Measurements from ENCODE around the gene ITM2C. TPM values are rescaled to one million over a fixed set of nuclear protein-coding genes. Genes with fewer than 3 reads are reported as not detected.

Gene ITM2C
- total and polyA plus RNA-seq, 2 of the 13 experiments (the other 11 are each of a cell fraction or from before 2014, with no cell fraction given) = 70.5 to 270 TPM

GRCh38 chr2:230890646-230891045, 25.9 kb downstream of the ITM2C start:
- FAIRE-seq (no peak), DNase-seq (ENCODE audit: low spot score) (no peak), ATAC-seq (no peak)
- Histone ChIP-seq H3K27me3 (ENCODE audit: control insufficient read depth in 1 of 2, insufficient read depth in 2 of 2, low read length in 2 of 2) (peaks cover 5 to 61% of the 10 kb centered on the region in 2 experiments; a peak in 4 of 5 replicates), H3K27ac (ENCODE audit: extremely low read length, insufficient read depth, low read length) (no peak overlapping the region), H3K9ac (ENCODE audit: insufficient read depth, low read depth, low read length) (no peak overlapping the region), H4K20me1 (ENCODE audit: insufficient read depth, low read length) (no peaks in the 10 kb centered on the region), H3K79me2 (ENCODE audit: insufficient read depth, low read length) (no peaks in the 10 kb centered on the region), H3K4me2 (ENCODE audit: low read depth, low read length) (no peak overlapping the region), H3K4me1 (ENCODE audit: insufficient read depth, low read length) (no peaks in the 10 kb centered on the region), H2AFZ (ENCODE audit: low read length) (no peak overlapping the region), H3K36me3 (replicated peaks in 1 of 2; ENCODE audit: control insufficient read depth in 1 of 2, insufficient read depth in 2 of 2, low read length in 2 of 2) (no peaks in the 10 kb centered on the region), H3K4me3 (replicated peaks in 1 of 3; ENCODE audit: insufficient read depth in 1 of 3, low read depth in 2 of 3, low read length in 3 of 3) (no peak overlapping the region), H3K9me3 (ENCODE audit: low read length) (no peaks in the 10 kb centered on the region)
- POLR2A ChIA-PET = no interaction called here
- in situ Hi-C loops (cut with HindIII; ENCODE audit: extremely low pct_ligation_motif_present, low pct_unique_long_range_greater_than_20kb) (no loop called here), intact Hi-C loops (cut with micrococcal nuclease; ENCODE audit: unreplicated experiment) (no loop called here)
- no peak for TF ChIP-seq EED (CRISPR knock-in tag; IDR thresholded peaks at IDR 0.05)
- no peak for TF ChIP-seq MTF2 (CRISPR knock-in tag; IDR thresholded peaks at IDR 0.05; ENCODE audit: borderline replicate concordance)
- no peak for TF ChIP-seq RBM22 (optimal IDR thresholded peaks at IDR 0.05; ENCODE audit: low read length)
- no peak for TF ChIP-seq ARHGAP35 (CRISPR knock-in tag; IDR thresholded peaks at IDR 0.05; ENCODE audit: borderline replicate concordance)
- no peak for TF ChIP-seq ZNF512 (CRISPR knock-in tag; IDR thresholded peaks at IDR 0.05)
- no peak for TF ChIP-seq CBFB (CRISPR knock-in tag; IDR thresholded peaks at IDR 0.05)
- no peak for TF ChIP-seq MEIS2 (CRISPR knock-in tag; IDR thresholded peaks at IDR 0.05)
- no peak for TF ChIP-seq ZFYVE20 (CRISPR knock-in tag; IDR thresholded peaks at IDR 0.05; ENCODE audit: borderline replicate concordance, low read depth)
- no peak for TF ChIP-seq HNRNPL (IDR thresholded peaks at IDR 0.05; ENCODE audit: low read depth, low read length)
- TF ChIP-seq ZNF614 (CRISPR knock-in tag; IDR thresholded peaks at IDR 0.05; ENCODE audit: borderline replicate concordance) = no peak
- no peak for TF ChIP-seq ZNF30 (CRISPR knock-in tag; IDR thresholded peaks at IDR 0.05)
- no peak for TF ChIP-seq ELF4 (CRISPR knock-in tag; IDR thresholded peaks at IDR 0.05; ENCODE audit: borderline replicate concordance)
- no peak for TF ChIP-seq NCOR1 (IDR thresholded peaks at IDR 0.05; ENCODE audit: borderline replicate concordance, low read length)
- TF ChIP-seq CREB1 (IDR thresholded peaks at IDR 0.05) = no peak
- no peak for TF ChIP-seq CREB1 (CRISPR knock-in tag; IDR thresholded peaks at IDR 0.05)
- CTCF ChIA-PET (ENCODE audit: low intra/inter-chr PET ratio, low total read pairs) = no interaction called here
- 53% methylated on average over 4 of the region's 4 CpGs for WGBS (ENCODE audit: low lambda C conversion rate)
- BruUV-seq (replicated peaks) = no TSS peak
